ENCODE measurements around the gene MED17. TPM values are rescaled to one million over a fixed set of nuclear protein-coding genes. Genes with fewer than 3 reads are reported as not detected.
"Not testable (repeated sequence)": the region's sequence is repeated elsewhere in the genome, so short reads cannot be mapped to it uniquely, and the experiment has no call there.

The MED17 gene
- total RNA-seq, 1 donor from 2014 or later, result 53.3 TPM

GRCh38 chr11:93770160-93770559 lies 13.9 kb upstream of the MED17 start:
- no peaks in the 10 kb centered on the region for H3K27me3 Mint-ChIP-seq

GRCh38 chr11:93772123-93772522 lies 12.0 kb upstream of the MED17 start:
- Mint-ChIP-seq H3K27me3 (no peaks in the 10 kb centered on the region), H3K4me1 (ENCODE audit: unreplicated experiment) (no peaks in the 10 kb centered on the region), H3K9me3 (no peaks in the 10 kb centered on the region), H3K4me3 (no peak overlapping the region), H3K27ac (no peak overlapping the region), H3K36me3 (no peaks in the 10 kb centered on the region)
- DNase-seq (ENCODE audit: extremely low spot score, unreplicated experiment), result no peak
- TF ChIP-seq CTCF (conservative IDR thresholded peaks at IDR 0.05), result no peak

More at GRCh38 chr11:93770160-93770559, 13.9 kb upstream of the MED17 start:
- TF ChIP-seq CTCF (conservative IDR thresholded peaks at IDR 0.05), result no peak
- no peaks in the 10 kb centered on the region for H3K9me3 Mint-ChIP-seq
- H3K4me3 Mint-ChIP-seq, result no peak overlapping the region
- no peaks in the 10 kb centered on the region for H3K4me1 Mint-ChIP-seq (ENCODE audit: unreplicated experiment)
- no peak for DNase-seq (ENCODE audit: extremely low spot score, unreplicated experiment)
- H3K36me3 Mint-ChIP-seq, result no peaks in the 10 kb centered on the region
- no peak overlapping the region for H3K27ac Mint-ChIP-seq

- H3K9me3 Mint-ChIP-seq, result no peaks in the 10 kb centered on the region
- no peak overlapping the region for H3K4me3 Mint-ChIP-seq
- no peaks in the 10 kb centered on the region for H3K4me1 Mint-ChIP-seq (ENCODE audit: unreplicated experiment)
- H3K27ac Mint-ChIP-seq, result no peak overlapping the region
- no peaks in the 10 kb centered on the region for H3K27me3 Mint-ChIP-seq
- TF ChIP-seq CTCF (conservative IDR thresholded peaks at IDR 0.05), result no peak
- no peak for DNase-seq (ENCODE audit: extremely low spot score, unreplicated experiment)
- no peaks in the 10 kb centered on the region for H3K36me3 Mint-ChIP-seq
Measured at GRCh38 chr11:93773045-93773477, 11.0 kb upstream of the MED17 start.

GRCh38 chr11:93773601-93774200 lies 10.4 kb upstream of the MED17 start:
- H3K36me3 Mint-ChIP-seq, result no peaks in the 10 kb centered on the region
- no peak overlapping the region for H3K4me3 Mint-ChIP-seq
- H3K27me3 Mint-ChIP-seq, result no peaks in the 10 kb centered on the region
- DNase-seq (ENCODE audit: extremely low spot score, unreplicated experiment), result no peak
- H3K27ac Mint-ChIP-seq, result no peak overlapping the region
- H3K9me3 Mint-ChIP-seq, result no peaks in the 10 kb centered on the region
- no peaks in the 10 kb centered on the region for H3K4me1 Mint-ChIP-seq (ENCODE audit: unreplicated experiment)
- no peak for TF ChIP-seq CTCF (conservative IDR thresholded peaks at IDR 0.05)

GRCh38 chr11:93774560-93774959 lies 9.5 kb upstream of the MED17 start:
- H3K9me3 Mint-ChIP-seq; H3K4me1 Mint-ChIP-seq (ENCODE audit: unreplicated experiment); H3K27ac Mint-ChIP-seq; H3K36me3 Mint-ChIP-seq; DNase-seq (ENCODE audit: extremely low spot score, unreplicated experiment); H3K4me3 Mint-ChIP-seq; H3K27me3 Mint-ChIP-seq: not testable (repeated sequence)

GRCh38 chr11:93775289-93775688 lies 8.8 kb upstream of the MED17 start:
- no peaks in the 10 kb centered on the region for H3K4me1 Mint-ChIP-seq (ENCODE audit: unreplicated experiment)
- H3K9me3 Mint-ChIP-seq, result no peaks in the 10 kb centered on the region
- H3K36me3 Mint-ChIP-seq, result peaks cover 3% of the 10 kb centered on the region
- H3K4me3 Mint-ChIP-seq, result no peak overlapping the region
- peak; percentile 66 for TF ChIP-seq CTCF (conservative IDR thresholded peaks at IDR 0.05)
- no peak for DNase-seq (ENCODE audit: extremely low spot score, unreplicated experiment)
- no peaks in the 10 kb centered on the region for H3K27me3 Mint-ChIP-seq
- no peak overlapping the region for H3K27ac Mint-ChIP-seq

Data from type B pancreatic cell (in vitro differentiated cells).